Measurements from ENCODE around the gene MPHOSPH10.

GRCh38 chr2:71157124-71157793, 26.8 kb downstream of the MPHOSPH10 start:
- TF ChIP-seq OSR1 (CRISPR knock-in tag; IDR thresholded peaks at IDR 0.05), result no peak
- TF ChIP-seq ZFP30 (CRISPR knock-in tag; IDR thresholded peaks at IDR 0.05), result no peak
- TF ChIP-seq PATZ1 (CRISPR knock-in tag; IDR thresholded peaks at IDR 0.05; ENCODE audit: borderline replicate concordance), result no peak
- no peak for TF ChIP-seq ISL1 (CRISPR knock-in tag; IDR thresholded peaks at IDR 0.05)
- no peak for TF ChIP-seq BACH2 (CRISPR knock-in tag; IDR thresholded peaks at IDR 0.05; ENCODE audit: borderline replicate concordance)
- no peak for TF ChIP-seq ZC3H10 (CRISPR knock-in tag; IDR thresholded peaks at IDR 0.05)
- TF ChIP-seq ARNTL (CRISPR knock-in tag; IDR thresholded peaks at IDR 0.05; ENCODE audit: borderline replicate concordance, low read depth), result no peak
- TF ChIP-seq TOX (CRISPR knock-in tag; IDR thresholded peaks at IDR 0.05; ENCODE audit: borderline replicate concordance), result no peak
- TF ChIP-seq CSRNP3 (CRISPR knock-in tag; IDR thresholded peaks at IDR 0.05), result no peak
- no peak for TF ChIP-seq PPARA (CRISPR knock-in tag; IDR thresholded peaks at IDR 0.05; ENCODE audit: borderline replicate concordance)
- TF ChIP-seq ZNF70 (CRISPR knock-in tag; IDR thresholded peaks at IDR 0.05), result no peak
